ENCODE measurements around the gene LPIN2. TPM values are rescaled to one million over a fixed set of nuclear protein-coding genes. Genes with fewer than 3 reads are reported as not detected.

The LPIN2 gene
- total and polyA plus RNA-seq, 2 of the 13 experiments (the other 11 are each of a cell fraction or from before 2014, with no cell fraction given) = 46.0 to 119 TPM

- H3K9ac ChIP-seq (ENCODE audit: insufficient read depth, low read depth, low read length) = no peak overlapping the region
- no peak for FAIRE-seq
- no peak for TF ChIP-seq DZIP1 (CRISPR knock-in tag; IDR thresholded peaks at IDR 0.05)
- TF ChIP-seq ZNF589 (CRISPR knock-in tag; conservative IDR thresholded peaks at IDR 0.05) = no peak
- peak; percentile 74 for TF ChIP-seq TFE3 (CRISPR knock-in tag; IDR thresholded peaks at IDR 0.05)
- no peak for TF ChIP-seq CENPT (CRISPR knock-in tag; IDR thresholded peaks at IDR 0.05; ENCODE audit: low read depth)
- TF ChIP-seq SAP130 (CRISPR knock-in tag; IDR thresholded peaks at IDR 0.05; ENCODE audit: low read depth) = peak; percentile 51
- no peak for TF ChIP-seq KDM5A (IDR thresholded peaks at IDR 0.05; ENCODE audit: borderline replicate concordance, low read length)
- TF ChIP-seq ZNF432 (CRISPR knock-in tag; IDR thresholded peaks at IDR 0.05; ENCODE audit: borderline replicate concordance) = no peak
- no peak for TF ChIP-seq PHF21A (CRISPR knock-in tag; IDR thresholded peaks at IDR 0.05)
- 0 out of 2 replicates have a peak, but pooled peaks have one; percentile 35 for TF ChIP-seq HNF4A (CRISPR knock-in tag; IDR thresholded peaks at IDR 0.05)
- TF ChIP-seq FIP1L1 (IDR thresholded peaks at IDR 0.05; ENCODE audit: borderline replicate concordance, insufficient read depth, low read depth, low read length) = no peak
- 0 out of 2 replicates have a peak, but pooled peaks have one; percentile 31 for TF ChIP-seq SNAPC4 (CRISPR knock-in tag; IDR thresholded peaks at IDR 0.05)
- no peak for TF ChIP-seq SNAPC5 (CRISPR knock-in tag; IDR thresholded peaks at IDR 0.05; ENCODE audit: borderline replicate concordance)
- peak; percentile 42; the same call in 1 of the 2 replicates for TF ChIP-seq MED1 (CRISPR knock-in tag; IDR thresholded peaks at IDR 0.05)
- no peak for TF ChIP-seq ZNF3 (CRISPR knock-in tag; IDR thresholded peaks at IDR 0.05)
Observed at GRCh38 chr18:2982452-2983269, 30.3 kb downstream of the LPIN2 start.

More at GRCh38 chr18:2982452-2983269, 30.3 kb downstream of the LPIN2 start:
- in situ Hi-C loops (cut with HindIII; ENCODE audit: extremely low pct_ligation_motif_present, low pct_unique_long_range_greater_than_20kb) (no loop called here), intact Hi-C loops (cut with micrococcal nuclease; ENCODE audit: unreplicated experiment) (no loop called here)
- WGBS (ENCODE audit: low lambda C conversion rate) = 86% methylated on average over 2 of the region's 2 CpGs
- Histone ChIP-seq H3K27ac (ENCODE audit: extremely low read length, insufficient read depth, low read length) (peak overlapping the region; percentile 9), H2AFZ (ENCODE audit: low read length) (no peak overlapping the region), H3K27me3 (ENCODE audit: control insufficient read depth in 1 of 2, insufficient read depth in 2 of 2, low read length in 2 of 2) (no peaks in the 10 kb centered on the region), H3K4me1 (ENCODE audit: insufficient read depth, low read length) (peaks cover 100% of the 10 kb centered on the region), H4K20me1 (ENCODE audit: insufficient read depth, low read length) (peaks cover 88% of the 10 kb centered on the region), H3K9me3 (ENCODE audit: low read length) (no peaks in the 10 kb centered on the region), H3K79me2 (ENCODE audit: insufficient read depth, low read length) (peaks cover 95% of the 10 kb centered on the region), H3K4me2 (ENCODE audit: low read depth, low read length) (peak overlapping the region; percentile 48), H3K4me3 (replicated peaks in 1 of 3; ENCODE audit: insufficient read depth in 1 of 3, low read depth in 2 of 3, low read length in 3 of 3) (no peak overlapping the region), H3K36me3 (replicated peaks in 1 of 2; ENCODE audit: control insufficient read depth in 1 of 2, insufficient read depth in 2 of 2, low read length in 2 of 2) (peaks cover 1 to 9% of the 10 kb centered on the region in 2 experiments; a peak in 1 of 5 replicates)
- ChIA-PET POLR2A (interaction anchor here (0.9 to 1.6 kb wide), 6 partner anchors 9 to 274 kb away, joined by 3 to 6 read pairs (median 4); no protein-coding TSS in a partner anchor), CTCF (ENCODE audit: low intra/inter-chr PET ratio, low total read pairs) (no interaction called here)
- TSS peak; percentile 7 for BruUV-seq (replicated peaks)
- ATAC-seq (peak; percentile 35), DNase-seq (ENCODE audit: low spot score) (peak; percentile 68)

Data from HepG2 (cell line).